C4-2B (cell line): ENCODE data around the gene SPIN2B.

Source experiments
- CTCF ChIP-seq: fragments of 450-650 bp; conservative IDR thresholded peaks from 2 replicates; pipeline ENCODE4 v1.5.1; 2017; ENCODE audit warnings: mild to moderate bottlenecking
- ZFX ChIP-seq: fragments of 450-650 bp; IDR thresholded peaks from 2 replicates; pipeline ENCODE4 v1.6.1; 2017

- TF ChIP-seq CTCF (no peak), ZFX (no peak)
These were observed 51.0 kb downstream of the SPIN2B start for GRCh38 chrX:57070185-57070984.
